Tibial artery (tissue), 4 donors: ENCODE measurements around the gene TSPAN6.

Source experiments
- DNase-seq, 2 donors: peaks; one replicate each; pipeline ENCODE4 v3.0.0-alpha.2; 2019
- H3K27ac ChIP-seq, 2 donors: fragments of 200-600 bp; sonication (generic) in 1 of 2; 1 replicate in 1 of 2; 2 replicates in 1 of 2; pipeline ENCODE4 v1.5.1; 2018 to 2019; ENCODE audit warnings: mild to moderate bottlenecking in 1 of 2
- H3K27me3 ChIP-seq, 2 donors: fragments of 200-600 bp; sonication (generic) in 1 of 2; one replicate each; pipeline versions ENCODE4 v1.5.1 to v1.6.0; 2016 to 2019
- H3K36me3 ChIP-seq, 3 donors: fragments of 200-600 bp; sonication (generic) in 2 of 3; one replicate each; pipeline ENCODE4 v1.5.1; 2016 to 2019; ENCODE audit warnings: mild to moderate bottlenecking in 2 of 3
- H3K4me1 ChIP-seq, 4 donors: fragments of 200-600 bp; sonication (generic) in 2 of 4; 1 replicate in 3 of 4; 2 replicates in 1 of 4; pipeline ENCODE4 v1.5.1; 2016 to 2019
- H3K4me3 ChIP-seq, 2 donors: fragments of 200-600 bp; sonication (generic) in 1 of 2; 1 replicate in 1 of 2; 2 replicates in 1 of 2; pipeline ENCODE4 v1.5.1; 2018 to 2019; ENCODE audit warnings: mild to moderate bottlenecking in 2 of 2
- H3K9me3 ChIP-seq, 3 donors: fragments of 200-600 bp; sonication (generic) in 1 of 3; one replicate each; pipeline ENCODE4 v1.5.1; 2016 to 2019
- CTCF ChIP-seq, 2 experiments: fragments of 200-600 bp in 1 of 2; fragments of 450-650 bp in 1 of 2; IDR thresholded peaks; one replicate each; pipeline ENCODE4 v1.5.1; 2017 to 2019; ENCODE audit warnings: antibody characterized with exemption in 2 of 2, mild to moderate bottlenecking in 1 of 2, moderate library complexity in 1 of 2
- intact Hi-C: fragments of 100-400 bp; cut with DNase I; formaldehyde crosslinking; loops from one replicate; pipeline ENCODE4 v1.15.0; 2023; ENCODE audit warnings: low total_unique reads

The TSPAN6 gene

GRCh38 chrX:100642290-100642689 lies 5.7 kb upstream of the TSPAN6 start:
- DNase-seq = no peak
- Histone ChIP-seq H3K4me3 (no peak overlapping the region), H3K4me1 (peaks cover 0 to 23% (median 0%) of the 10 kb centered on the region in 4 donors), H3K27me3 (no peaks in the 10 kb centered on the region), H3K27ac (no peak overlapping the region), H3K9me3 (no peaks in the 10 kb centered on the region), H3K36me3 (no peaks in the 10 kb centered on the region)
- intact Hi-C loops = no loop called here
- TF ChIP-seq CTCF (IDR thresholded peaks at IDR 0.05) = no peak

DNA sequence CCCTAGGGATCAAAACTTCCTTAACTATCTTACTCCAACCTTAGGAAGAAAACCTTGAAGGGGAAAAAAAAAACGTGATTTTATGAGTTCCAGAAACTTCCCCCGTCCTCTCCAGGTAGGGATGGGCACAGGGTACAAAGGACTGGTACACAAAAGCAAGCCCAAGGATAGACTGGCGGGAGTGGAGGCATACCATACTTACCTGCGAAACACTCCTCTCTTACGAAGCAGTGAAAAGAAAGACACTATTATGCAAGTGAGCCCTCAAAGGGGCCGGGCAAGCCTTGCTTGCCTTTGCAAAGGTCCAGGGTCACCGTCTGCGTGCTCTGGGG lies 651 bp downstream of the TSPAN6 start:
- H3K9me3 ChIP-seq = no peaks in the 10 kb centered on the region
- no peaks in the 10 kb centered on the region for H3K27me3 ChIP-seq
- intact Hi-C loops = no loop called here
- H3K36me3 ChIP-seq = no peaks in the 10 kb centered on the region
- peaks cover 0 to 4% (median 0%) of the 10 kb centered on the region in 4 donors for H3K4me1 ChIP-seq
- TF ChIP-seq CTCF (IDR thresholded peaks at IDR 0.05) = no peak
- peak overlapping the region; percentile 66 to 75 for H3K27ac ChIP-seq
- H3K4me3 ChIP-seq = peak overlapping the region; percentile 61 to 64
- DNase-seq = no peak

DNA sequence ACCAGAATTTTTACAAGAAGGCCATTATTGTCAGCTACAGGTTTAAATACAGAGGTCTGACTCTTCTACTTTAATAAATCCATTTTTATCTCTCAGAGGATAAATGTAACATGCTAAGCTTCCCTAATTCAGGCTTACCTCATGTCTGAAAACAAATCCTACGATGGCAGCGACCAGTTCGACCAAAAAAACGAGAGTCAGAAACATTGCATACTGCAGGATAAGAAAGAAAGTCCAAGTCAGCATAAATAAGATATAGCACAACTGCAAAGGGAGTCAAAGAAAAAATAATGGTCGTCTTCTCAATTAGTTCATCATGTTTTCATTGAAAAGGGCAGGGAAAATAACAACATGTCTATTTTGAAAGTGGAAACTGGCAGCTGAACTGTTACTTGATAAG lies 1.6 kb downstream of the TSPAN6 start:
- H3K27ac ChIP-seq = no peak overlapping the region
- H3K4me3 ChIP-seq = no peak overlapping the region
- no peak for TF ChIP-seq CTCF (IDR thresholded peaks at IDR 0.05)

GRCh38 chrX:100625985-100626491 lies 10.6 kb downstream of the TSPAN6 start:
- intact Hi-C loops = no loop called here
- TF ChIP-seq CTCF (IDR thresholded peaks at IDR 0.05) = no peak
- Histone ChIP-seq H3K27ac (no peak overlapping the region), H3K4me3 (no peak overlapping the region), H3K4me1 (no peaks in the 10 kb centered on the region), H3K36me3 (peaks cover 0 to 3% (median 0%) of the 10 kb centered on the region in 3 donors), H3K9me3 (no peaks in the 10 kb centered on the region), H3K27me3 (no peaks in the 10 kb centered on the region)
- no peak for DNase-seq

More for the DNA sequence above, 1.6 kb downstream of the TSPAN6 start:
- no peak for DNase-seq
- intact Hi-C loops = no loop called here
- no peaks in the 10 kb centered on the region for H3K36me3 ChIP-seq
- no peaks in the 10 kb centered on the region for H3K27me3 ChIP-seq
- no peaks in the 10 kb centered on the region for H3K9me3 ChIP-seq
- H3K4me1 ChIP-seq = peaks cover 0 to 4% (median 0%) of the 10 kb centered on the region in 4 donors

GRCh38 chrX:100623001-100623400 lies 13.6 kb downstream of the TSPAN6 start:
- TF ChIP-seq CTCF (IDR thresholded peaks at IDR 0.05) = no peak
- H3K27me3 ChIP-seq = no peaks in the 10 kb centered on the region
- DNase-seq = no peak
- no peaks in the 10 kb centered on the region for H3K36me3 ChIP-seq
- intact Hi-C loops = no loop called here
- H3K27ac ChIP-seq = no peak overlapping the region
- H3K9me3 ChIP-seq = no peaks in the 10 kb centered on the region
- no peak overlapping the region for H3K4me3 ChIP-seq
- no peaks in the 10 kb centered on the region for H3K4me1 ChIP-seq

DNA sequence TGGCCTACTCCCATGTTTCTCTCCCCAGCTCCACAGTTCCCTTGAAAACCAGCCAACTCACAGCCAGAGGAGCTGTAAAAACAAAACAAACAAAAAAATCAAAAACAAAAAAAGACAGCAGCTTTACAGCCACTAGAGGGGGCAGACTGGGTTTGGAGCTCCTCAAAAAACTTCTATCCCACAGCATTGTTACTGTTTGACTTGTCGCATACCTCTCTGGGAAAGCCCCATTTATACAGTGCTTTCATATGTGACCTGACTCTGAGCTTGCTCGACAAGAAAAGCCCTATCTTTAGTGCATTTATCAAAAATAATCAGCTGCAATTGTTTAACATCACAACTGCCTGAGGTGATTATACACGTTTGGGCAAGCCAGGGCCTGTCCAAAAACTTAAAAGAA lies 21.6 kb downstream of the TSPAN6 start:
- Histone ChIP-seq H3K4me1 (no peaks in the 10 kb centered on the region), H3K4me3 (no peak overlapping the region), H3K27me3 (no peaks in the 10 kb centered on the region), H3K27ac (no peak overlapping the region), H3K36me3 (no peaks in the 10 kb centered on the region), H3K9me3 (no peaks in the 10 kb centered on the region)
- DNase-seq = no peak
- peak in 1 of 2 experiments; percentile 7 for TF ChIP-seq CTCF (IDR thresholded peaks at IDR 0.05)
- intact Hi-C loops = no loop called here
